NCI-H1930 (cell line): ENCODE results near the gene CELA2A.
"Not testable (repeated sequence)": the region's sequence is repeated elsewhere in the genome, so short reads cannot be mapped to it uniquely, and the experiment has no call there.

Experiments
- DNase-seq, 2 experiments: peaks; one replicate each; lab custom pipeline; 2025; lab: John Stamatoyannopoulos, UW

The CELA2A gene

DNA sequence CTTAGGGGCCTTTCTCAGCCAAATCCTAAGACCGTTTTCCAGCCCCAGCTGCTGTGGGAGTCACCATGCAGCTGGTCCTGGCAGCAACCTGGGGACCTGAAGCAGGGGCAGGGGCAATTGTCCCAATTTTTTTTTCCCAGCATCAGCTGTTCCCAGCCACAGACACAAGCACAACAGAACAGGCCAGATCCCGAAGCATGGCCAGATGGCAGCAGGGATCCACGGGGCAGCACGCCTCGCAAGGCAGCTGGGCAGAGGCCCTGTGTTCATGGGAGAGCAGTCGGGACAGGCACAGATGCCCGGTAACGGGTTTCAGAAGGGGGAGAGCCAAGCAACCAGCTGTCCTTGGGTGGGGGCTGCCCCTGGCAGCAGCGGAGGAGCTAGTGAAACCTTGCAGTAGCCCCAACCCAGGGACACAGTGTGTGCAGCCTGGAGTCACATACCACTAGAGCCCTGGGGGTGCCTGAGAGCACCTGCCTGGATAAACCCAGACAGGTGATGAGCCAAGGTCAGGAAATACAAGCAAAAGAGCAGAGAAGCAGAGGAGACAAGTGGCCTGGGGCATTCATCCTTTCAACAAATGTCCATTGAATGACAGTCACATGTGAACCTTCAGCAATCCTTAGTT, 13.4 kb downstream of the CELA2A start:
- not testable (repeated sequence) for DNase-seq

DNA sequence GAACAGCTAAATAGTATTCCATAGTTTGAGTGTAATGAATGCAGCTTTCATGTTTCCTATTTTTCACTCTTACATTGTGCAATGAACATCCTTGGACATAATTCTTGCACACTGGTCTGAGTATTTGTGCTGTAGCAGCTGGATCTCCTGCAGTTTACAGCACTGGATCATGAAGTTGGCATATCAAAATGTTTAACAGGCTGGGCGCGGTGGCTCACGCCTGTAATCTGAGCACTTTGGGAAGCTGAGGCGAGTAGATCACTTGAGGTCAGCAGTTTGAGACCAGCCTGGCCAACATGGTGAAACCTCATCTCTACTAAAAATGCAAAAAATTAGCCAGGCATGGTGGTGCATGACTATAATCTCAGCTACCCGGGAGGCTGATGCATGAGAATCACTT, 14.5 kb downstream of the CELA2A start:
- not testable (repeated sequence) for DNase-seq

DNA sequence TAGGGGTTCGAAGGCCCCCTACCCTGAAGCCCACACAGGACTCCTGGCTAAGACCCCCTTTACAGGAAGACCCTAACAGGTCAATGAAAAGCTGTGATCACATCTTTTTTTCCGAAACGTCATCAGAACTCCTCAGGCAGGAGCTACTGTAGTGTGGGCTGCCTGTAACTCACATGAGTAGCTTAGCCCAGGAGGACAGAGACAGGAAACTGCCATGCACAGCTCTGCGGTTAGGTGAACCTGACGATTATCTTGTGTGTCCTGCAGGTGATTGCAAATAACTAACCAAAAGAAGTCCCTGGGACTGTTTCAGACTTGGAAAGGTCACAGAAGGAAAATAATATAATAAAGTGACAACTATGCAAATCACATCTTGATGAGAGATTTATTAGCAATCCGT, 15.2 kb downstream of the CELA2A start:
- DNase-seq: not testable (repeated sequence)

DNA sequence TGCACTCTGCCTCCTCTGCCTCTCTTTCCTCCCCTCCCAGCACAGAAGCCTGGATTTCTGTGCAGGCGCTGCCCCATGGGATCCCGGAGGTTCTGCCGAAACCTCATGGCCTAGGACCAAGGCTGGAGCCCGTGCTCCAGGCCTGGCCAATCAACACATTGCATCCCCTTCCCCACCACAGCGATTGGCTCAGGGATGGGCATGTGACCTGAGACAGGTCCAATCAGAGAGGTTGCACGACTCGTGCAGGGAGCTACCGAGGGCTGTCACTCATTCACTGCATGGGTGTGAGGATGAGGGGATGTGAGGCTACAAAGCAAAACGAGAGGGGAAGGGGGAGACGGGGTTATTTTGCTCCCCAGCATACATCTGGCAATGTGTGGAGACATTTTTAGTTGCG, 16.1 kb downstream of the CELA2A start:
- no peak for DNase-seq

DNA sequence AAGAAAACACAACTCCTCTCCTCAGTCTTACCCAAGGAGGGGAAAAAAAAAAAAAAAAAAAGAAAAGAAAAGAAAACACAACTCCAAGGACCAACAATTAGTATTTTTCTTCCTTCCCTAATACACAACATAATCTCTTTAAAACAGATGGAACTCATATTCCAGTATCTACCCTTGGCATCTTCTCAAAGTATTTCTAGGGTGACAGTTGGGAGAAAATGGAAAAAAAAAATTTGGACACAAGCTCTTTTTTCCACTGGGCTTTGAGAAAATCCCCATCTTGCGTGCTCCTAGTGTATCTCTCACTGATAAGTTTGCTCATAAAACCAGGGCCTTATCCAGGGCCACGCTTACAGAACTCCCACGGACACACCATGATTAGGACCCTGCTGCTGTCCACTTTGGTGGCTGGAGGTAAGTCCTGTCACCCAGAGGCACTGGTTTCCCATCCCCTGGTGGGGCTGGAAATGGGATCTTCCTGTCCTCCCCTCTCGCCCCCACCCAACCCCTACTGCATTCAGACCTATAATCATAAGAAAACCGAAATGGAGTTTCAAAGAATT, 19.3 kb downstream of the CELA2A start, which contains the start of gene CELA2B:
Gene CELA2B (plus strand): TSS at position 353 of the 563 bp plus-strand sequence. CDS start 22 bp downstream, at position 375.
- no peak for DNase-seq

DNA sequence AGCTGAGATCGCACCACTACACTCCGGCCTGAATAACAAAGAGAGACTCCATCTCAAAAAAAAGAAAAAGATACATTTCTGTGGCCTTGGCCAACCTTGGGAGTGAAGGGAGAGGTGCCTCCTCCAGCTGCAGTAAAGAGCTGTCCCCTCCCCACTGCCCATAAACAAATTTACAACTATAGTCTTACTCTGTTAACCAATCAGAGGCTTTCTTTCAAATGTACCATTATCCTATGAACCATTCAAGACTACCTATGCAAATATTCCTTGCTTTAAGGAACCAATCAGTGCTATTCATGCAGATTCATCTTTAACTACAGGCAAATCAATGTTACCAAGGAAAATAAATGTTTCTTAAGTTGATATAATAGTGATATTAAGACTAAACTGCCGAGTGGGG, 20.4 kb downstream of the CELA2A start:
- DNase-seq: no peak

DNA sequence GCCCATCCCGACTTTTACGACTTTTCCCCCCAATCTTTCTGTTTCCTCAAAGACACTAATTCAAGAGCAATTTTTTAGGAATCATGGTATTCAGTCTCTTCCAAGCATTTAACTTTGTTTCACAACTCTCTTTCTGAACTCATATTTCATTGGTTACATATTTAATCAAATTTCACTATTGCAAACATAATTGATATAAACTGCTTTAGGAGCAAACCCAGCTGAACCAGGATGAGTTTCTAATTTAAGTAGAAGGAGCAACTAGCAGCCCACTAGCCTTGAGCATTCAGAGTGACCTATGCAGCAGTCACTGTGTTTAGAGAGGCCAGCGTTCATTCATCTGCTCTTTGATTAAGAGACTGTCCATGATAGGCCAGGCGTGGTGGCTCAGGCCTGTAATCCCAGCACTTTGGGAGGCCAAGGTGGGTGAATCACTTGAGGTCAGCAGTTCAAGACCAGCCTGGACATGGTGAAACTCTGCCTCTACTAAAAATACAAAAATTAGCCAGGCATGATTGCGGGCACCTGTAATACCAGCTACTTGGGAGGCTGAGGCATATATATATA, 21.2 kb downstream of the CELA2A start:
- DNase-seq: no peak

DNA sequence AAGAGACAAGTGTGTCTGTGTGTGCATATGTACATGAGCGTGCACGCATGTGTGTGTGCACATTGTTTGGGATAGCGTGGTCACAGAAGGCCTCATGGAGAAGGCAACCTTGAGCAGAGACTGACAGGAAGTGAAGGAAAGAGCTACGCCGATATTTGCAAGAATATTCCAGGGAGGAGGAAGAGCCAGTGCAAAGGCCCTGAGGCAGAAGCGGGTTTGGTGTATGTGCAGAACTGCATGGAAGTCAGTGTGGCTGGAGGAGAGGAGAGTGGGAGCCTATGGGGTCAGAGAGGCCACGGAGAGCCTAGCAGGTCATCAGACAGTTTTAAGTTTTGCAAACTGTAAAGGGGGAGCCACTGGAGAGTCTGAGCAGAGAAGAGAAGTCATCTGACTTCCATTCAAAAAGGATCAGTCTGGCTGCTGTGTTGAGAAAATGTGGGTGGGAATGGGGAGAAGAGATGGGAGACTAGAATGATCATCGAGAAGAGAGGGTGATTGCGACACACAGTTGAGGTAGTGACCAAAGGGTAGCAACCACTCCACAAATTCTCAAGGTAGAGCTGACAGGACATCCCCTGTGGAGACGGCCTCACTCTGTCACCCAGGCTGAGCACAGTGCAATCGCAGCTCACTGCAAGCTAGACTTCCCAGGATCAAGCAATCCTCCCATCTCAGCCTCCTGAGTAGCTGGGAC, 23.3 kb downstream of the CELA2A start:
- DNase-seq: no peak

DNA sequence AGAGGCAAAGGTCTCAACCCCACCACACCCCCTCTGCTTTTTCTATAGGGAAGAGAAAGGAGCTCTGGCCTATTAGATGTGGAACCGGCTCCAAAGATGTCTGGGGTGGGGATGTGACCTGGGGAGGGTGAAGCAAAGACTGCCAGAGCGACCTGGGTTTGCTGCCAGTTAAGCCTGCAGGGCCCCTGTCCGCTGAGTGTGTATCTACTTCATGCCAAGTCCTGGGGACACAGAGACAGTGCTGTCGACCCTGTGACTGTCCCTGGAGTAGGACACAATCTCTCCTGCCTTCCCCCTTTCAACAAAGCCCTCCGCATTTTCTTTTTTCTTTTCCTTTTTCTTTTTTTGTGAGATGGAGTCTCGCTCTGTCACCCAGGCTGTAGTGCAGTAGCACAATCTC, 25.9 kb downstream of the CELA2A start:
- not testable (repeated sequence) for DNase-seq

DNA sequence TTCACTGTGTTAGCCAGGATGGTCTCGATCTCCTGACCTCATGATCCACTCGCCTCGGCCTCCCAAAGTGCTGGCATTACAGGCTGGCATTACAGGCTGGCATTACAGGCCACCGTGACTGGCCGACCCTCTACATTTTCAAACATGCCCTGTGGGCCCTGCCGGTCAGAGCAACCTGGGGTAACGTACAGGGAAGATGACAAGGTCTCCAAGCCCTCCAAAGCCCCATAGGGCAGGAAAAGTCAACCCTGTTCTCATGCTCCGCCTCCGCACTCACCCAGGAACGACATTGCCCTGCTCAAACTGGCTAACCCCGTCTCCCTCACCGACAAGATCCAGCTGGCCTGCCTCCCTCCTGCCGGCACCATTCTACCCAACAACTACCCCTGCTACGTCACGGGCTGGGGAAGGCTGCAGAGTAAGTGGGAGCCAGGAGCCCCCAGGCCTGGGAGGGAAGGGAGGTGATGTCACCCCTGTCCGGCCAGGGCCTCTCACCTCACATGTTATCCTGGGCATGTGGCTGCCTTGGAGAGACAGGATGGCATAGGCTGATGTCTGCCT, 26.5 kb downstream of the CELA2A start:
- not testable (repeated sequence) for DNase-seq

DNA sequence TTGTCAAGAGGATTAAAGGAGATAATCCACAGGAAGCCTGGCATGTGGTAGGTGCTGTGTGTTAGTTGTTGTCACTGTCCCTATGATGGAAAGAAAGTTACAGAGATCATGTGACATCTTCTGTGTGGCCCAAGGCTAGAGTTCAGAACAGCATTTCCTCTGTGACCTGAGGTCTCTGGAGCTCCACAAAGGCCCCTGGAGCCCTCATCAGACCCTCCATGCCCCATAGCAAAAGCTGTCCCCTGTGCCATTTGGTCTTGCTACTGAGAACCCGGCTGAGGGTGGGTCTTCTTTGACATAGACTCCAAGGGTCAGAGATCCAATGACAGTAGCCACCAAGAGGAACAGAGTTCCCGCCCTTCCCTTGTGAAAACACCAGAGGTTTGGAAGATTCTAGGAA, 27.4 kb downstream of the CELA2A start:
- no peak for DNase-seq

DNA sequence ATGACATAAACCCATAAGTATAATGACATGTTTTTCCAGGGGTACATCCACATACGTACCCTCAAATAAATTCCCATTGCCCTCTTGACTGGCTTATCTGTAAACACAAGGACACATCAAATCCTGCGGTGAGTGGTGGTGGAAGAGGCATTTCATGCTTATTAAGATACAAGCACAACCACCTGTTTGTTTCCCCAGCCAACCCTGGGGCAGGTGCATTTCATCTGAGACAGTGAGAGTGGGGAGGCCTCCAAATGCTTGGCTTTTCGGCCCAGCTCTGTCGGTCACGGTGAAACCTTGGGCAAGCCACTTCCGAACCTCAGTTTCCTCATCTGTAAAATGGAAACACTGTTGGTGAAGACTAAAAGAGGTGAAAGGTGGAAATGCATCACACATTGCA, 27.9 kb downstream of the CELA2A start:
- DNase-seq: not testable (repeated sequence)

DNA sequence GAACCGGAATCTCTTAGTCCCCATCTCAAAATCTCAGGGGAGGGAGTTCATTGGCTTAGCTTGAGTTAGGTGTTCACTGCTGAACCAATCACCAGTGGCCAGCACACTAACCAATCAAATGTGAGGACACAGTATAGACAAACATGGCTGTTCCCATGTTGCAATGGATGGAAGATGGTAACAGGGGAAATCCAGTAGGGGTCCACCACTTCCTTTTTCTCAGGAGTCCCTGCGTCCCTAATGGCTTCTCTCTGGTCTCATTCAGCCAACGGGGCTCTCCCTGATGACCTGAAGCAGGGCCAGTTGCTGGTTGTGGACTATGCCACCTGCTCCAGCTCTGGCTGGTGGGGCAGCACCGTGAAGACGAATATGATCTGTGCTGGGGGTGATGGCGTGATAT, 29.1 kb downstream of the CELA2A start:
- DNase-seq: no peak

DNA sequence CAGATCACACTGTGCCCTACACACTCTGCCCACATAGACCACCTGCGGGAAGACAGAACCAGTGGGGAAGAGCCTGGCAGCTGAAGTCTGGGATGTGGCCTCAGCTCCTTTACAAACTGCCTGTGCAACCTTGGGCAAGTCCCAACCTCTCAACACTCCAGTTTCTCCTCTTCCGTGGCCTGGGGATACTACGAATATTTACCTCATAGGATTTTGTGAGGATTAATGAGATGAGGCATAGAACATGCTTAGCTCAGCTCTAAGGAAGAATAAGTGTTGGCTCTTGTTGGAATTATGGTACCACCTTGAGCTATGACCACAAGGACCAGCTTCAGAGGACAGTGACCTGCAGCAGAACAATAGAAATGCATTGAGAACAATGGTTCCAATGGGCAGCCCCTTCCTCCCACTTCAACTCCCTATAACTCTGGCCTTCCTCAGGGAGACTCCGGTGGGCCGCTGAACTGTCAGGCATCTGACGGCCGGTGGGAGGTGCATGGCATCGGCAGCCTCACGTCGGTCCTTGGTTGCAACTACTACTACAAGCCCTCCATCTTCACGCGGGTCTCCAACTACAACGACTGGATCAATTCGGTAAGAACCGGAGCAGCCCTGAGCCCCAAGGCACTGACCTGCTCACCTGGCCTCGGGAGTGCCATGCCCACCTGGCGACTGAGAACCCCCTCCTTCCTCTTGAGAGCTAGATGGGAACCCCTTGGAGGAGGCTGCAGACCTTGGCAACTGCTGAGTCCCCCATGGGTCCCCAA, 30.5 kb downstream of the CELA2A start:
- DNase-seq: not testable (repeated sequence)

DNA sequence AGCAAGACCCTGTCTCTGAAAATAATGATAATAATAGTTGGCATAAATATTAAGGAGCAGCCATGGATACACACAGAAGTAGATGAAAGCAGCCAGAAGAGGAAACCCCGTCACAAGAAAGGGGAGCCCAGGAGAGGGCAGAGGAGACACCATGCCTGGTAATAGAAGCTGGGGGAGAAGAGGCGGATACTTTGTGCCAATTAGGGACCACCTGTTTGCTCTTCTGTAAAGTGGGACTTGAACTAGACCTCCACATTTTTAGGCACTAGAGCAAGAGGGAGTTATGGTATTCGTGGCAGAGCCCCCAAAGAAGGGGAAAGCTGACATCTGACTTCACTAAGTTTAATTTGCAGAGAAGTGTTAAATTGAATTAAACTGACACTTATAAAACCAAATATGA, 31.8 kb downstream of the CELA2A start:
- DNase-seq: no peak

DNA sequence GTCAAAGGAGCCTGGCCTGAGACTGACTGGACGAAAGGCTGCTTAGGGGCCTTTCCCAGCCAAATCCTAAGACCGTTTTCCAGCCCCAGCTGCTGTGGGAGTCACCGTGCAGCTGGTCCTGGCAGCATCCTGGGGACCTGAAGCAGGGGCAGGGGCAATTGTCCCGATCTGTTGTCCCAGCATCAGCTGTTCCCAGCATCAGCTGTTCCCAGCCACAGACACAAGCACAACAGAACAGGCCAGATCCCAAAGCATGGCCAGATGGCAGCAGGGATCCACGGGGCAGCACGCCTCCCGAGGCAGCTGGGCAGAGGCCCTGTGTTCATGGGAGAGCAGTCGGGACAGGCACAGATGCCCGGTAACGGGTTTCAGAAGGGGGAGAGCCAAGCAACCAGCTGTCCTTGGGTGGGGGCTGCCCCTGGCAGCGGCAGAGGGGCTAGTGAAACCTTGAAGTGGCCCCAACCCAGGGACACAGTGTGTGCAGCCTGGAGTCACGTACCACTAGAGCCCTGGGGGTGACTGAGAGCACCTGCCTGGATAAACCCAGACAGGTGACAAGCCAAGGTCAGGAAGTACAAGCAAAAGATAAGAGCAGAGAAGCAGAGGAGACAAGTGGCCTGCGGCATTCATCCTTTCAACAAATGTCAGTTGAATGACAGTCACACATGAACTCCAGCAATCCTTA, 32.7 kb downstream of the CELA2A start:
- DNase-seq: no peak

DNA sequence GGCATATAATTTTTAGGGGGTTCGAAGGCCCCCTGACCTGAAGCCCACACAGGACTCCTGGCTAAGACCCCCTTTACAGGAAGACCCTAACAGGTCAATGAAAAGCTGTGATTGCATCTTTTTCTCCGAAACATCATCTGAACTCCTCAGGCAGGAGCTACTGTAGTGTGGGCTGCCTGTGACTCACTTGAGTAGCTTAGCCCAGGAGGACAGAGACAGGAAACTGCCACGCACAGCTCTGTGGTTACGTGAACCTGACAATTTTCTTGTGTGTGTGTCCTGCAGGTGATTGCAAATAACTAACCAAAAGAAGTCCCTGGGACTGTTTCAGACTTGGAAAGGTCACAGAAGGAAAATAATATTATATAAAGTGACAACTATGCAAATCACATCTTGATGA, 34.5 kb downstream of the CELA2A start:
- DNase-seq: not testable (repeated sequence)

DNA sequence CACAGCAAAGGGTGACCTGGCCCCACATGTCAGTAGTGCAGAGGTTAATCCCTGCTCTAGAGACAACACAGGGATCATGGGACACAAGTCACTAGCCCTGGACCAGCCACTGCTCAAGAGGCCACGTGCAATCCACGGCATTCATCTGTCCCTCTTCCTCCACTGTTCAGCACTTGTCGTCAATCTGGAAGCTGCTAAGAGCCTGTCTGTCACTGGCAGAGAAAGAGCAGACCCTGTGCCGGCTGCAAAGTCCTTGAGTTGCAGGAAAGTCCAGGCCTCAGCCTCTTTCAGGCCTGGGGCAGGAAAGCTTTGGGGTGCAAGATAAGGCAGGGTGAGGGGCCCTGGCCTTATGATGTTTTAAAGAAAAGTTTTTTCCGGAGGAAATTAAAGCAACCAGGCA, 36.1 kb downstream of the CELA2A start:
- no peak for DNase-seq

DNA sequence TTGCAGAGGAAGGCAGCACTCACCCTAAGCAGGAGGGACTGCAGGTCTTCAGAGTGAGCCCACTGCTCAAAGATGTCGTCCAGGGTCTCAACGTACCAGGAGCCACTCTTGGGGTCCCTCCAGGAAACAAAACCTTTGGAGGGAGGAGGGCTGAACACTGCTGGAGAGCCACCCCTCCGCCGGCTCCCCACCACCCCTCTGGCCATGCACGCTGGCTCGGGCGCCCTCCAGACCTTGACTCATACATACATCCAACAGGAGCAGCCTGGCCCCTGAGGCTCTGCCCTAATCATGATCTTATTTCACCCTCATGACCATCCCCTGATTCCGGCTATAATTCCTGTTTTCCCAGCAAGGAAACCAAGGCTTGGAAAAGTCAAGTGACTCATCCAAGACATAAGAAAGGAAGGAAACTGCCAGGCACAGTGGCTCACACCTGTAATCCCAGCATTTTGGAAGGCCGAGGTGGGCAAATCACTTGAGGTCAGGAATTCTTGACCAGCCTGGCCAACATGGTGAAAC, 37.4 kb downstream of the CELA2A start:
- DNase-seq: no peak

DNA sequence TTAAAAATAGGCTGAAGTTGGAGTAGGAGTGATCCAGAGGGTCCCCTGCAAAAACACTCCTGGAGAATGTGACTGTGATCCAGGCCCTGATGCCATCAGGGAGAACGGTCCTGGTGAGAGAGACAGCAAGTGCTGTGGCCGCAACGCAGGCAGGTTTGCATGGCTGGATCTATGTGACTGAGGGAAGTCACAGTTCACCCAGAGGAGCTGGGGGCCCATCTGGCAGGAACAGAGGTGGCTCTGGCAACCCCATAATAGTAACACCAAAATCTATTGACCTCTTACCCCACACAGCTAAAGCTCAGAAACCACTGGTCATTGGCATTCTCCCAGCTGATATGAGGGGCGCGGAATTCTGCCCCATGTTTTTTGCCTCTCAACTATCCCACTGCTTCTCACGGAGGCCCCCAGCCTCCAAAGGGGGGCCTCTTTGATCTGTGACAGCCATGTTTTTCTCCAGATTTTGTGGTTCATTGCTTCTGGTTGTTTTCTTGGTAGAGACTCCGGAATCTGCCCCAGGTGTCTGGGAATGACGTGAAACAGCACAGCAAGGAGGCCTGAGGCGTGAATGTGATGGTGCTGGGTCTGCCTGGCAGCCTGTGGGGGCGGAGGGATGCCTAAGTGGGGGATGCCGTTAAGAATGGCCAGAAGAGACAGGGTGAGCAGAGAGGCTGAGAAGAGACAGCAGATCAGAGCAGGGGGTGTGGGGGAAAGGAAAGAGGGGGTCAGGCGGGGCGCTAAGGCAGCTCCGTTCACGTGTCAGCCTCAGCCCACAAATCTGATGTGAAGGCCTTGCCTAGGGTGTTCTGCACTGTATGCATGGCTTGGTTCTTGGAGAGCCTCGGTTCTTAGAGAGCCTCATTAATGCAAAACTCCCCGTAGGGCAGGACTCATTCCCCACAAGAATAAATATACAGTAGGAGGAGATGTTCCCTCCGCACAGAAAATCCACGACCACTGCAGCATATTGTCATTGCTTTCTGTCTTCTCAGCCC, 43.9 kb downstream of the CELA2A start:
- no peak for DNase-seq
